Fibroblast of lung (primary cell): ENCODE results near the gene CLDND1.

Source experiments
- CTCF ChIP-seq, 2 donors: IDR thresholded peaks in 1 of 2; conservative IDR thresholded peaks in 1 of 2; 1 replicate in 1 of 2; 2 replicates in 1 of 2; pipeline ENCODE4 v1.5.1; 2011 to 2012; ENCODE audit warnings: low read length in 2 of 2, control low read depth in 1 of 2, inconsistent platforms in 1 of 2, low read depth in 1 of 2, mild to moderate bottlenecking in 1 of 2
- EZH2 ChIP-seq: IDR thresholded peaks from 2 replicates; pipeline ENCODE4 v1.5.1; 2012; ENCODE audit warnings: low read length, control low read depth, mild to moderate bottlenecking; ENCODE audit errors: missing control alignments

GRCh38 chr3:98532275-98532637 is 9.6 kb upstream of the CLDND1 start:
- TF ChIP-seq EZH2 (no peak), CTCF (conservative IDR thresholded peaks at IDR 0.05 in 1 of 2, IDR thresholded peaks at IDR 0.05 in 1 of 2; ENCODE audit: low read depth in 1 of 2, low read length in 2 of 2) (no peak)
